Astrocyte of the hippocampus (primary cell): Measurements from ENCODE around the gene BABAM2.

Experiments used
- DNase-seq: peaks from one replicate; pipeline ENCODE4 v3.0.0; 2011; ENCODE audit warnings: low read depth, low spot score

BABAM2 gene

DNA sequence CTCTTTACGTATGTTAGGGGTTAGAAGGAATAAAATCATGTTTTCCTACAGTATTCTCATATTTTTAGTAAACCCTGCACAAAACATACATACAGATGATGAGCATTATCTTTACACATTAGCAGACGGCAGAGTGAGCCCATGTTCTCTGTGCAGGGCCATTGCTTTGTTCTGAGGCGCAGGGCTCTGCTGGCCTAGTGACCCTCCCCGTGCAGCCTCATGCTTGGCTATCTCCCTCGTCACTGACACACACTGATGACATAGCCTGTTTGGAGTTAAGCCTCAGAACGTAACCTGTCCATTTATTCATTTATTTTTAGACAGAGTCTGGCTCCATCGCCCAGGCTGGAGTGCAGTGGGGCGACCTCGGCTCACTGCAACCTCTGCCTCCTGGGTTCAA lies 386.3 kb downstream of the BABAM2 start:
- DNase-seq, result peak; percentile 39

DNA sequence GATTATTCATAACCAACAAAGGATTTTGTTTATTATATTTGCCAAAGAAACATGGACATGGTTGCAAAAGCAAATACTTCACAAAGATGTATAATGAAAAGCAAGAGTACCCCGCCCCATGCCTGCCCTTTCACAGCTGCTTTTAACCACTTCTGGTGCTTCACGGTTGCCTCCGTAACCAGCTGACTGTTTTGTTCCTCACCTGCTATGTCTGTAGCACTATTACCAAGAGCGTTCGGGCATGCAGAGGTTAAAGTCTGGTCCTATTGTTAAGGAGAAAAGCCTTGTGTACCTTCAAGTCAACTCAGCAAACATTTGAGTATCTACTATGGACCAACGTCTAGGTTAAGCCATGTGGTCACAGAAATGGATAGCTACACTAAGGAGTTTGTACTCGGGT lies 386.9 kb downstream of the BABAM2 start:
- DNase-seq, result no peak

DNA sequence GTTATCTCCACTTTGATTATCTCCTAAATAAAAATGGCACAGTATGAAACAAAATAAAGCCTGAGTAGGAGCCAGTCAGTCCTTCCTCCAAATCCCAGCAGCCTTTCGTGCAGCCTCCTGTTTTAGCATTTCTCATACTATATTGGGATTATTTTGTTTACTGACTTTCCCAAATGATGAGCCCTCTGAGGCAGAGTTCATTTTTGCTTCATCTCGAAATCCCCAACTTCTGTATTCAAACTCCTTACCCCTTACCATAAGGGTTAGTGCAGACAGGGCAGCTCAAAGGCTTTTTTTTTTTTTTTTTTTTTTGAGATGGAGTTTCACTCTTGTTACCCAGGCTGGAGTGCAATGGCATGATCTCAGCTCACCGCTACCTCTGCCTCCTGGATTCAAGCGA lies 388.8 kb downstream of the BABAM2 start:
- no peak for DNase-seq

DNA sequence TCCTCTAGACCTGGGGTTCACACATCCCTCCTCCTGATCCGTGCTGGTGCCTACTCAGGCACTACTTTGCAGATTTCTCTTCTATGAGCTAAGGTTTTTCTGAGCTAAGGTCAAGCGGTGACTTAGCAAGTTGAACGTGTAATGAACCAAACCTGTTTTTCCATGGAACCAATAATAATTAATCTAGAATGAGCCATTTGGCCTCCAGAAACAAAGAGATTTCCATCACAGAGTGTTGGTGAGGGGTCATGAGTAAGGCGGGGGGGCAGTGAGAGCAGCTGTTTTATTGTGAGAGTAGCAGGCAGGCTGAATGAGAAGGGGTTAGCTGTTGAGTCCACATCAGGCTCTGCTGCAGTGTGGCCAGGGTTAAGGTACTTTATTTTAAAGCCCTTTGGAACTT lies 390.1 kb downstream of the BABAM2 start:
- no peak for DNase-seq

DNA sequence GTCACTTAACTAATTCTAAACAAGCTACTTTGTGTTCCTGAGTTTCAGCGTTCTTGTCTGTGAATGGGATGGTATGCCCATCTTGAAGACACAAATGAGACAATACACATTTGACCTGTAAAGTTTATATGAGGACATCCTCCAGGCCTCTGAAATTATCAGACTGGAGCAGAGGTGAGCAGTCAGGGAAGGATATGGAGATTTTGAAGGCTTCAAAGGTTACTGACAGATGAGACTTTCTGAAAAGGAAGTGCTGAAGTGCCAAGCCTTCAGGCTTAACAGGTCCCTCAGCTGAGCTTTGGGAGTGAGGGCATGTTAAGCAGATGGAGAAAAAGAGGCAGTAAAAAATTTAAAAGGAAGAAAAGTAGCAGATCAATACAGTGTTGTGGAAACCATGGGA lies 391.2 kb downstream of the BABAM2 start:
- DNase-seq, result no peak

DNA sequence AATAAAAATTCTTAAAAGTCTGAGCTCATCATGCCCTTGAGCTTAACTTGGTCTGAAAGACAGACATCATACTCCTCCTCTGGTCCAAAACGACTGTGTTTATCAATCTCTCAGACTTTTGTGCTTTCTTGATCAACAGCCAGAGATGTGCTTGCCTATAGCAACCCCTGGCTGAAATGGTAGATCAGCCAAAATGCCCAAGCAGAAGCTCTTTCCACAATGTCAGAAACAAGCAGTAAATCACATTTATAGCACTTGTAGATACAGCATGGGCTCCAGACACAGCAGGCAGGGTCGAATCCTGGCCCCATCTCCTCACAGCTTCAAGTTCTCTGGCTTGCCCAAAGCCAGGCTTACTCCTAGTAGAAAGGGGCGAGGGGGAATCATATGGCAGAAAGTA lies 391.7 kb downstream of the BABAM2 start:
- no peak for DNase-seq

GRCh38 chr2:28282861-28283646 lies 392.5 kb downstream of the BABAM2 start:
- DNase-seq, result no peak

DNA sequence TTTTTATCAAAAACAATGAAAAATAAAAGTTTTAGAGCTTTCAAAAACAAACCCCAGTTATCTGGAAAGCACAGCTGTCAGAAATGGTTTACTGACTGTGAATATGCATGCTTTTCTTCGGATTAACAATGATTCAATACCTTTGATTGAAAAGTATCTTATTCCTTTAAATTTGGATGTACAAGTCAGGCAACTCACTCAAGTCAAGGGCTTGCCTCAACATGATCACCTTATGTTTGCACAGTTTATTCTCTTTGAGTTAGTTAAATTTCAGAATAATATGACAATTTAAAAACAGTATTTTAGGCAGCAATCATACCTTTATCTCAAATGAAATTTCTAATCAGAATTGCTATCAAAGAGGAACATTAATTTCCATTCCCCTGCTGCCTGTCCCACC lies 393.3 kb downstream of the BABAM2 start:
- DNase-seq, result no peak

DNA sequence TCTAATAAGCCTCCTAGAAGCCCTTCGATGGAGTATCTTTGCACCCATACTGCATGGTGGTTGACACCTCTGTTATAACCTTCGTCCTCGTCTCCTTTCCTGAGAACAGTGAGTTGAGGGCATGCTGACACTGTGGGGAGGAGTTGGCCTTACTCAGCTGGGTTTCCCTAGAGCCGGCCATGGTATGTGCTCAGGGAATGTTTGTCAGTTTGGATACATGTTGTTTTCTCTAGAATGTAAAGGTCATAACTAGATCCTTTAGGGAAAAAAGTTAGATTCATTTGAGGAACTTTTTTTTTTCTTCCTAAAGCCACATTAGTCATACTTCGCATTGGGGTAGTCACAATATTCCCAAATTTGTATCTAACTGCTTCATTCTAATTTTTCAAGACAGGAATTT lies 396.1 kb downstream of the BABAM2 start:
- peak; percentile 42 for DNase-seq

DNA sequence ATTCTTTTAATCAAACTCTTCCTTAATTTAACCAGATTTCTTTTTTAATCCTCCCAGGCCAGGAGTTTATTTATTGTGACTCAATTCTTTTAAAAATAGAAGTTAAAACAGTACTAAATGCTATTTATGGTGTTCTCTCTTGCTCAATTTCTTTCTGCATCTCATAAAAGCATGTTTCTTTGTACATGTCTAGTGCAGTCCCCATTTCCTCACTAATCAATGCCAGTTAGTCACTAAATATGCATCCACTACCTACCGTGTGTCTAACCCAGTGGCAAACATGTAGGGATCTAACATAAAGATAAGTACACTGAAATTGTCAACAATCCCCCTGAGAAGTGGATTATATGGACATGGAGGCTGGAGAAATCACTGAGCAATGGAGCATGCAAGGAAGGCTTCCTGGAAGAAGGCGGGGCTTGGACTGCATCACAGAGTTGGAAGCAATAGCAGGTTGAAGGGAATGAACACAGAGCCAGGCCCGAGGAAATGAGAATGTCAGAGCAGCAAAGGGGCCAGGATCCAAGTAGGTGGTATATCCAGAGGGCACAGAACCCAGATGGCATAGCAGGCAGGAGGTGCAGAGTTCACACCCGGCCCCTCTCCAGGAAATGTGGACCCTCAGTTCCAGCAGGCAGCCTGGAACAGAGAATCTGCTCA lies 396.9 kb downstream of the BABAM2 start:
- no peak for DNase-seq

DNA sequence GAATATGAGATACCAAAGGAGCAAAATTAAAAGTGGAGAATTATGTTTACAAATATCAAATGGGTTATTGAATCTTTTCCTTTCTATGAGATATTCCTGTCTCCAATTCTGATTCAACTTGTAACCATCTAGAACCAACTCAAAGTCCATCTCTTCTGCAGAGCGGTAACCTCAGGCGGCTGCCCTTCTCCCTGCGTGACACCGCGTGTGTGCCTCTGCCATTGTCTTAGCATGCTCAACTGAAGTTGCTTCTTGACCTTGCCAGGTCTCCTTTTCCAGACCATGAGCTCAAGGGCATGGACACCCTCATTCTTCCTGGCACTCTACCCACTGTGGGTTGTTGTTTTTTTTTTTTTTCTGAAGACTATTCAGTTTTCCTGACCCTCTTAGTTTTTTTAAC lies 398.1 kb downstream of the BABAM2 start:
- no peak for DNase-seq

GRCh38 chr2:28291811-28292440 lies 401.4 kb downstream of the BABAM2 start:
- peak; percentile 58 for DNase-seq

- DNase-seq, result peak; percentile 45
Measured at GRCh38 chr2:28292491-28292890, 402.0 kb downstream of the BABAM2 start.

- no peak for DNase-seq
Measured at GRCh38 chr2:28293416-28293815, 402.9 kb downstream of the BABAM2 start.

GRCh38 chr2:28294451-28294850 lies 403.9 kb downstream of the BABAM2 start:
- no peak for DNase-seq

DNA sequence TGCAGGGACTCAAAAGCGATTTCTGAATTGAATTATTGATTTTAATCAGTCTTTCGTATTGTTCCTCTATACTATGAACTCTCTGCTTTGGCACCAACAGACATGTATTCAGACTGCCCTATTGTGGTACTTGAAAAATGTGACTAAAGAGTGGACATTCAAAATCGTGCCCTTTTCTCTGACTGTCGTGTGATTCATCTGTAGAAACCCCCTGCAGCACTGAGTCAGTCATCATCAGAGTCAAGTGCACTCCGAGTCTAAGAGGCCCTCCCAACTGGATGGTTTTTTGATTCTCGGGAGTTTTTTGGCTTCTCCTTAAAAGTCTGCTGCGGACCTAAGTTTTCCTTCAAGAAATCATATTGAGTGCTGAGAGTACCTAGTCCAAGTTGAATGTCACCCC lies 405.7 kb downstream of the BABAM2 start:
- DNase-seq, result peak; percentile 66

- DNase-seq, result no peak
Measured at GRCh38 chr2:28296904-28297303, 406.4 kb downstream of the BABAM2 start.

DNA sequence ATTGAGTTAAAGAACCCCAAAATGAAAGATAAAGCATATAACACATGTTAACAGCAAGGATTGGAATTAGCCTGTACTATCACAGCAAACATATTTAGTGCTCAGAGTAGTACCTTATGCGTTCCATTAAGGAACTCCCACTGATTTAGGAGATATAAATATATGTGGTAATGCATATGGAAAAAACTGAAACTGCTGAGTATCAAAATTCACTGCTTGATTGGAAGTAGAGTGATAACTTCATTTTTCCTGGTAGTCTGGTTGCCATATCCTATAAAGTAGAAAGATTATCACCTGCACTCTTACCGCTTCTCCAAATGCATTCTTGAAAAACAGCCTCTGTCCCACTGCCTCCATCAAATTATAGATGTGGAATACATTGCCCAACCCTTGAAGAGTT lies 407.0 kb downstream of the BABAM2 start:
- DNase-seq, result no peak

DNA sequence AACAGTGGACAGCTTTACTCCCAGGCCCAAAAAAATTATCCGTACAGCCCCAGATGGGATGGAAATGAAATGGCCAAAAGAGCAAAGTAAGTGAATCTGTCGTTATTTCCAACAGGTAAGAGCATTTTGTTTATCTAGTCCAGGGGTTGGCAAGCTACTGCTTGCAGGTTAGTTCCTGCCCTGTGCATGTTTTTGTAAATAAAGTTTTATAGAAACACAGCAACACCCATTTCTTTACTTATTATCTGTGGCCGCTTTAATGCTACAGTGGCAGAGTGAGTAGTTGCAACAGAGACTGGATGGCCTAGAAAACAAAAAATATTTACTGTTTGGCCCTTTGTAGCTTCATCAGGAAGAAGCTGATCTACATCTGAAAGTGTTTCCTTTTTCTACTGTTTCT lies 407.9 kb downstream of the BABAM2 start:
- no peak for DNase-seq

- peak; percentile 48 for DNase-seq
Measured at GRCh38 chr2:28300485-28301341, 410.2 kb downstream of the BABAM2 start.

- DNase-seq, result no peak
Measured at GRCh38 chr2:28305202-28305601, 414.7 kb downstream of the BABAM2 start.

- DNase-seq, result no peak
Measured at GRCh38 chr2:28310107-28310506, 419.6 kb downstream of the BABAM2 start.
